HEK293T (cell line): ENCODE data around the gene CBLL1.

Source experiments
- CTCF ChIA-PET: fragments of 350-600 bp; formaldehyde crosslinking; extraction: SDS; loops from one replicate; lab custom pipeline; 2021; ENCODE audit warnings: antibody characterized with exemption, inconsistent platforms; lab: Yijun Ruan, JAX
- POLR2A ChIA-PET: fragments of 350-600 bp; formaldehyde crosslinking; extraction: SDS; loops from one replicate; lab custom pipeline; 2020; ENCODE audit warnings: antibody characterized with exemption, inconsistent platforms; lab: Yijun Ruan, JAX
- DNase-seq: peaks from one replicate; pipeline ENCODE4 v3.0.0; 2012; ENCODE audit warnings: mixed read lengths; ENCODE audit errors: extremely low spot score
- ARNT ChIP-seq: fragments of 450-650 bp; IDR thresholded peaks from 2 replicates; pipeline ENCODE4 v1.6.1; 2017; ENCODE audit warnings: mild to moderate bottlenecking
- BHLHE40 ChIP-seq: fragments of 450-650 bp; IDR thresholded peaks from 2 replicates; pipeline ENCODE4 v1.6.1; 2016; ENCODE audit warnings: mild to moderate bottlenecking, moderate library complexity, borderline replicate concordance
- CTBP1 ChIP-seq: fragments of 450-650 bp; IDR thresholded peaks from 2 replicates; pipeline ENCODE4 v1.6.1; 2016; ENCODE audit warnings: borderline replicate concordance
- ELF4 ChIP-seq: fragments of 450-650 bp; IDR thresholded peaks from 2 replicates; pipeline ENCODE4 v1.6.1; 2017; ENCODE audit warnings: antibody characterized with exemption
- FOXA1 ChIP-seq: fragments of 450-650 bp; IDR thresholded peaks from 2 replicates; pipeline ENCODE4 v1.6.1; 2016; ENCODE audit warnings: mild to moderate bottlenecking
- FOXK2 ChIP-seq: fragments of 450-650 bp; IDR thresholded peaks from 2 replicates; pipeline ENCODE4 v1.6.1; 2016; ENCODE audit warnings: mild to moderate bottlenecking
- FOXM1 ChIP-seq: fragments of 450-650 bp; IDR thresholded peaks from 2 replicates; pipeline ENCODE4 v1.6.1; 2017; ENCODE audit warnings: mild to moderate bottlenecking, borderline replicate concordance
- HDGF ChIP-seq: fragments of 450-650 bp; IDR thresholded peaks from 2 replicates; pipeline ENCODE4 v1.6.1; 2017; ENCODE audit warnings: antibody characterized with exemption, borderline replicate concordance
- L3MBTL2 ChIP-seq: fragments of 450-650 bp; conservative IDR thresholded peaks from 2 replicates; pipeline ENCODE4 v1.6.1; 2016; ENCODE audit warnings: mild to moderate bottlenecking
- LEF1 ChIP-seq: fragments of 450-650 bp; IDR thresholded peaks from 2 replicates; pipeline ENCODE4 v1.6.1; 2017; ENCODE audit warnings: mild to moderate bottlenecking, borderline replicate concordance
- NFRKB ChIP-seq: fragments of 450-650 bp; IDR thresholded peaks from 2 replicates; pipeline ENCODE4 v1.6.1; 2016; ENCODE audit warnings: mild to moderate bottlenecking, moderate library complexity
- SP1 ChIP-seq: fragments of 450-650 bp; IDR thresholded peaks from 2 replicates; pipeline ENCODE4 v1.6.1; 2017
- SUZ12 ChIP-seq: fragments of 450-650 bp; IDR thresholded peaks from 2 replicates; pipeline ENCODE4 v1.6.1; 2016; ENCODE audit warnings: mild to moderate bottlenecking
- TARDBP ChIP-seq: fragments of 450-650 bp; IDR thresholded peaks from 2 replicates; pipeline ENCODE4 v1.6.1; 2016
- ZNF384 ChIP-seq: fragments of 450-650 bp; IDR thresholded peaks from 2 replicates; pipeline ENCODE4 v1.6.1; 2016
- TF ChIP-seq, protein P1 (sequence below): fragments of 450-650 bp; IDR thresholded peaks from 2 replicates; pipeline ENCODE4 v1.6.1; 2016

Gene CBLL1

DNA sequence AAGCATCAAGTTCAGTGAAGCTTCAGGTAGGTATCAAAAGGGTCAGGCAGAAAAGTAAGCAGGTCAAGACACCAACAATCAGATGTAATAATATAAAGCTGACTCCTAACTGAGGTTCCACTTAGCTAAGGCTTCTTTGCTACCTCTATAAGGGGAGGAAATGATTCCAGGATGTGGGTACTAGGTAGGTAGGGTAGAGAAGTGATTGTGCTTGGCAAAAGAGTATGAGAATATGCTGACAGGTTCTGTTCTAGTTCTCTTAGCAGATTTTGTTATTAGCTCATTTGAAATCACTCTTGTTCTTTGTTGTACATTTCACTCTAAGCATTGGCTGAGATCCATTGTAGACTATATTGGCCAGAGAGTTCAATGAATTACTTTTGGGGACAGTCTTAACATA lies 40.7 kb upstream of the CBLL1 start:
- TF ChIP-seq SP1 (no peak), FOXM1 (no peak), ELF4 (no peak)
- CTCF ChIA-PET, result no interaction called here
- POLR2A ChIA-PET, result no interaction called here
- DNase-seq, result no peak

DNA sequence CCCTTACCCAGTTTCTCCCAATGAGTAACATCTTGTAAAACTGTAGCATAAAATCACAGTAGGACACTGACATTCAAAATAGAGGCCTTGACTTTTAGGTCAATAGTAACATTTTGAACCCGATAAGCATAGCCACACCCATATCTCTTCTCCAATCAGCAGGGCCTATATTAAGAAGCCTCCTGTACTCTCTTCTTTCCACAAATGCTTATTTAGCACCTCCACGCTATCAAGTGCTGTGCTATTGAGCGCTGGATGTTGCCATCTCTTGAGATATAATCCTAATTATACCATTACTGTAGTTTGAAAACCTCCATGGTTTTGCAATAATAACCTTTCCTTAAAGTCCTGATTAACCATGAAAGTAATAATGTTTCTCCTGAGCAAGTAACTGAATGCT lies 40.1 kb upstream of the CBLL1 start:
- ChIA-PET POLR2A (no interaction called here), CTCF (no interaction called here)
- no peak for DNase-seq
- TF ChIP-seq ARNT (no peak), LEF1 (no peak), CTBP1 (no peak), FOXK2 (no peak), ELF4 (no peak), BHLHE40 (no peak), SUZ12 (no peak), TARDBP (no peak), L3MBTL2 (no peak), ZNF384 (no peak), FOXA1 (no peak), HDGF (no peak), NFRKB (no peak), SP1 (no peak)
- TF ChIP-seq, protein P1, sequence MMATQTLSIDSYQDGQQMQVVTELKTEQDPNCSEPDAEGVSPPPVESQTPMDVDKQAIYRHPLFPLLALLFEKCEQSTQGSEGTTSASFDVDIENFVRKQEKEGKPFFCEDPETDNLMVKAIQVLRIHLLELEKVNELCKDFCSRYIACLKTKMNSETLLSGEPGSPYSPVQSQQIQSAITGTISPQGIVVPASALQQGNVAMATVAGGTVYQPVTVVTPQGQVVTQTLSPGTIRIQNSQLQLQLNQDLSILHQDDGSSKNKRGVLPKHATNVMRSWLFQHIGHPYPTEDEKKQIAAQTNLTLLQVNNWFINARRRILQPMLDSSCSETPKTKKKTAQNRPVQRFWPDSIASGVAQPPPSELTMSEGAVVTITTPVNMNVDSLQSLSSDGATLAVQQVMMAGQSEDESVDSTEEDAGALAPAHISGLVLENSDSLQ, result no peak

DNA sequence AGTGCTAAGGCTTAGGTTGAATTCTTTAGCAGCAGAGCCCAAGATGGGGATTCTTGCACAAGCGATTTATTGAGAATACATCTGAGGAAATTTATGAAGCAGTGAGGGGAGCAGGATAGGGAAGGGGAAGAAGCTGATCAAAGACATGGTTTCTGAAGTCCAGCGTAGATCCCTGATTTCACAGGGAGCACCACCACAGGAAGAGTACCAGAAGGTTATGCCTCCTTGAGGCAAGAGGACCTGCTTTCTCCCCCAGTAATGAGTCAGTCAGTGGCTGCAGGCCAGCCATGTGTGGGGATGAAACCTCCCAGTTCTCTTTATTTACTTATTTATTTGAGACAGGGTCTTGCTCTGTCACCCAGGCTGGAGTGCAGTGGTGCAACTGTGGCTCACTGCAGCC lies 35.0 kb upstream of the CBLL1 start:
- DNase-seq, result no peak
- no peak for TF ChIP-seq BHLHE40
- TF ChIP-seq CTBP1, result no peak
- no peak for TF ChIP-seq FOXM1
- no peak for TF ChIP-seq FOXA1
- no peak for TF ChIP-seq SUZ12
- TF ChIP-seq ARNT, result no peak
- TF ChIP-seq NFRKB, result no peak
- CTCF ChIA-PET, result no interaction called here
- POLR2A ChIA-PET, result no interaction called here

DNA sequence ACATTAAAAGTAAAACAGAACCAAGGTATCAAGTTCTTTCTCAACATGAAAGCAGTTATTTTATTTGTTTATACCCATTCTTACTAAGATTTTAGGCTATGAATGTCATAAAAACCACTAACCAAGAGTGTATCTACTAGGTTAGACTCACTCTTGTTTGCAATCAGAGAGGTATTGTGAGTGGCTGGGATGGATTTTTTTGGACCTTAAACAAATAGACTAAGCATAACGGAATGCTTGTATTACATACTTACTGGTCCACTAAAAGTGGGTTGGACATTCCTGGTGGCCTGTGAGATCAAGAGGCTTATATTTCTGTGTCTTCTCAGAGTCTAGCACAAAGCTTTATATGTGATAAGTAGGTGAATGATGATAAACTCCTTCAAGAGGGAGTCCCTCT lies 32.6 kb upstream of the CBLL1 start:
- no peak for DNase-seq
- no peak for TF ChIP-seq HDGF
- no peak for TF ChIP-seq L3MBTL2
- TF ChIP-seq FOXM1, result no peak
- TF ChIP-seq SUZ12, result no peak
- TF ChIP-seq, protein P1, result no peak
- no peak for TF ChIP-seq CTBP1
- TF ChIP-seq ZNF384, result no peak
- no peak for TF ChIP-seq FOXK2
- no peak for TF ChIP-seq ARNT
- no peak for TF ChIP-seq NFRKB
- ChIA-PET CTCF (interaction anchor here (0.6 kb wide), 1 partner anchor 137 kb away, joined by 5 read pairs; no protein-coding TSS in a partner anchor), POLR2A (no interaction called here)

DNA sequence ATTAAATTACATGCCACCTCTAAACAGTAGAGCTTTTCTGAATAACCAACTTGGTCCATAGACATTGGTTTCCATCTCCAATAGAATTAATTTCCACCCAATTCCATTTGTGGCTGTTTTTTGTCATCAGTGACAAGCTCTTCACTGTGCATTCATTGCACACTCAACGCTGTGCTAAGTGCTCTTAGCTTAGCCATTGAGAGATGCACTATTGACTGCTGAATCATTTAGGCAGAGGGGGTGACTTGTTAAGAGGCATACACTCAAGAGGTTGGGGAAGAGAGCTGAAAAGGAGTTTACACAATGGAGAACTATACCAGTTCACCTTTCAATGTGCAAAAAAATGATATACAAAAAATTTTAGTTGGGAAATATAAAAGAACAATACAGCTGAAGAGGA lies 31.9 kb upstream of the CBLL1 start:
- DNase-seq, result no peak
- TF ChIP-seq SP1 (no peak), TARDBP (no peak), FOXM1 (no peak), NFRKB (no peak), BHLHE40 (no peak), HDGF (no peak), CTBP1 (no peak), L3MBTL2 (no peak), FOXA1 (no peak), ELF4 (no peak), ARNT (no peak), ZNF384 (no peak), SUZ12 (no peak), FOXK2 (no peak)
- TF ChIP-seq, protein P1, result no peak
- ChIA-PET CTCF (no interaction called here), POLR2A (no interaction called here)

DNA sequence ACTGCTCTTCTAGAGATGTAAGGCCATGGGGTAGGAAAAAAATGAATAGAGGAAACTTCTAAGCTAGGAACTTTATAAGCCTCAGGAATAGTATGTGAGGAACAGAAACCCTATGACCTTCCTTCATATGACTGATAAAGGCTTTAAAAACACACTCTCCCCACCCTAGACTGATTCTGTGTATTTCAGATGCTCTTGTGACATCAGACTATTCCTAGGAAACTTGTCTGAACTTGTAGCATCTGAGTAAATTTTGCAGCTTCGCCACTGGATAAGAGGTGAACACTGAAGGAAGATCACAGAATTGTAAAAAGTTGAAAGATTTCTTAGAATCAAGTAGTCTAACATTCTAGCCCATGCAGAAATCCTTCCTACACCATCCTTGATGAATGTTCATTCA lies 31.0 kb upstream of the CBLL1 start:
- TF ChIP-seq, protein P1, result no peak
- TF ChIP-seq FOXA1 (no peak), BHLHE40 (no peak), ZNF384 (no peak), FOXK2 (no peak), CTBP1 (no peak), SP1 (no peak), HDGF (no peak), LEF1 (no peak), TARDBP (no peak), NFRKB (no peak), ARNT (no peak)
- POLR2A ChIA-PET, result no interaction called here
- CTCF ChIA-PET, result no interaction called here
- no peak for DNase-seq
